Tibial nerve (tissue), 3 donors: ENCODE results near the gene TBL1XR1.

Experiments
- POLR2A ChIP-seq, 2 donors: fragments of 450-650 bp; IDR thresholded peaks; one replicate each; pipeline ENCODE4 v1.6.1; 2017; ENCODE audit warnings: antibody characterized with exemption in 2 of 2, mild to moderate bottlenecking in 2 of 2, moderate library complexity in 2 of 2
- TF ChIP-seq, protein P1 (sequence below), 5 experiments: fragments of 200-600 bp in 3 of 5; fragments of 450-650 bp in 2 of 5; sonication (generic) in 3 of 5; IDR thresholded peaks; one replicate each; pipeline ENCODE4 v1.5.1; 2016 to 2019; ENCODE audit warnings: antibody characterized with exemption in 5 of 5, mild to moderate bottlenecking in 3 of 5, moderate library complexity in 2 of 5

DNA sequence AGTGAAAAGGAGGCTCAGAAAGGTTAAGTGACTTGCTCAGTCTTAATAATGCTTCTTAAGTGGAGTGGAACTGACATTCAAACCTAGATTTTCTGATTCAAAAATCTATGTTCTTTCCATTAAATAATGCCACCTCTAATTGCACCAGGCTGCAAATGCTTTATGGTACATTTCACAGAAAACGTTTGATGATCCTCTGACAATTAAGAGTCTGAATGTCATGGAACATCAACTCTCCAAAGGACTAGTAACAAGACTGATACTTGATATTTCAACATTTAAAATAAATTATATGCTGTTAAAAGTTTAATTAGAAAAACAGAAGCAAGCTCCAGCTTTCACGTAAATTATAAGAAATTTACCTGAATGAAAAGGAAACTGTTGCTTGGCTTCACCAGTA, 151.5 kb downstream of the TBL1XR1 start:
- TF ChIP-seq, protein P1, sequence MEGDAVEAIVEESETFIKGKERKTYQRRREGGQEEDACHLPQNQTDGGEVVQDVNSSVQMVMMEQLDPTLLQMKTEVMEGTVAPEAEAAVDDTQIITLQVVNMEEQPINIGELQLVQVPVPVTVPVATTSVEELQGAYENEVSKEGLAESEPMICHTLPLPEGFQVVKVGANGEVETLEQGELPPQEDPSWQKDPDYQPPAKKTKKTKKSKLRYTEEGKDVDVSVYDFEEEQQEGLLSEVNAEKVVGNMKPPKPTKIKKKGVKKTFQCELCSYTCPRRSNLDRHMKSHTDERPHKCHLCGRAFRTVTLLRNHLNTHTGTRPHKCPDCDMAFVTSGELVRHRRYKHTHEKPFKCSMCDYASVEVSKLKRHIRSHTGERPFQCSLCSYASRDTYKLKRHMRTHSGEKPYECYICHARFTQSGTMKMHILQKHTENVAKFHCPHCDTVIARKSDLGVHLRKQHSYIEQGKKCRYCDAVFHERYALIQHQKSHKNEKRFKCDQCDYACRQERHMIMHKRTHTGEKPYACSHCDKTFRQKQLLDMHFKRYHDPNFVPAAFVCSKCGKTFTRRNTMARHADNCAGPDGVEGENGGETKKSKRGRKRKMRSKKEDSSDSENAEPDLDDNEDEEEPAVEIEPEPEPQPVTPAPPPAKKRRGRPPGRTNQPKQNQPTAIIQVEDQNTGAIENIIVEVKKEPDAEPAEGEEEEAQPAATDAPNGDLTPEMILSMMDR (IDR thresholded peaks at IDR 0.05): no peak
- TF ChIP-seq POLR2A (IDR thresholded peaks at IDR 0.05): no peak
